Measurements from ENCODE around the gene KLF14. TPM values are rescaled to one million over a fixed set of nuclear protein-coding genes. Genes with fewer than 3 reads are reported as not detected.

Gene KLF14
- total and polyA plus RNA-seq, 2 of the 4 experiments (the other 2 are of a cell fraction): 0.05 TPM; not detected in 1

- POLR2A ChIA-PET (ENCODE audit: unreplicated experiment): no interaction called here
- intact Hi-C loops (cut with micrococcal nuclease): no loop called here
- Histone ChIP-seq H3K36me3 (ENCODE audit: control insufficient read depth, insufficient read depth, low read length) (no peaks in the 10 kb centered on the region), H2AK5ac (ENCODE audit: low read depth, low read length) (no peak overlapping the region), H2AK9ac (replicated peaks; ENCODE audit: low read depth, low read length, poor library complexity) (no peak overlapping the region), H3K4me3 (ENCODE audit: insufficient read depth, low read depth, low read length) (no peak overlapping the region), H3K23ac (ENCODE audit: low read depth, low read length) (no peak overlapping the region), H3K9me1 (ENCODE audit: insufficient read depth, low read length) (no peaks in the 10 kb centered on the region), H3K27me3 (ENCODE audit: control insufficient read depth, insufficient read depth, low read length) (peaks cover 8% of the 10 kb centered on the region), H3K56ac (ENCODE audit: extremely low read depth, insufficient read depth, low read length) (no peak overlapping the region), H2BK5ac (ENCODE audit: low read depth, low read length, poor library complexity, severe bottlenecking) (no peak overlapping the region), H3K4me1 (ENCODE audit: control insufficient read depth, insufficient read depth, low read length) (no peaks in the 10 kb centered on the region), H3K9ac (ENCODE audit: low read depth, low read length) (no peak overlapping the region), H2BK120ac (ENCODE audit: low read depth, low read length) (no peak overlapping the region), H4K5ac (ENCODE audit: low read depth, low read length) (no peak overlapping the region), H3K4me2 (ENCODE audit: low read depth, low read length) (no peak overlapping the region), H3K14ac (replicated peaks; ENCODE audit: low read depth, low read length) (no peak overlapping the region), H3K4ac (ENCODE audit: low read depth, low read length) (no peak overlapping the region), H2BK20ac (ENCODE audit: low read depth, low read length) (no peak overlapping the region), H3K79me1 (ENCODE audit: low read depth in 1 of 2, low read length in 2 of 2) (no peaks in the 10 kb centered on the region), H2BK15ac (ENCODE audit: low read depth, low read length) (no peak overlapping the region), H4K8ac (ENCODE audit: low read depth in 2 of 2, low read length in 2 of 2) (no peak overlapping the region), H2AFZ (replicated peaks; ENCODE audit: low read length, poor library complexity) (no peak overlapping the region), H4K20me1 (ENCODE audit: insufficient read depth, low read length) (no peaks in the 10 kb centered on the region), H4K91ac (ENCODE audit: insufficient read depth, low read depth, low read length) (no peak overlapping the region), H3K27ac (ENCODE audit: insufficient read depth, low read length) (no peak overlapping the region), H3K18ac (ENCODE audit: low read depth, low read length) (no peak overlapping the region), H3K9me3 (ENCODE audit: control insufficient read depth, insufficient read depth, low read length) (no peaks in the 10 kb centered on the region)
- no TSS peak for BruUV-seq (replicated peaks)
- dilution Hi-C loops (cut with HindIII; ENCODE audit: low sequenced_read_pairs, unreplicated experiment): no loop called here
- in situ Hi-C loops (cut with MboI; ENCODE audit: low sequenced_read_pairs): no loop called here
- TF ChIP-seq RAD21 (IDR thresholded peaks at IDR 0.05; ENCODE audit: low read length): no peak
- no peak for TF ChIP-seq CHD1 (IDR thresholded peaks at IDR 0.05; ENCODE audit: low read depth, low read length)
- TF ChIP-seq CTCF (conservative IDR thresholded peaks at IDR 0.05; ENCODE audit: low read depth, low read length): no peak
- no peak for TF ChIP-seq CEBPB (IDR thresholded peaks at IDR 0.05; ENCODE audit: low read depth, low read length)
- TF ChIP-seq FOS (IDR thresholded peaks at IDR 0.05; ENCODE audit: low read depth, low read length): no peak
- no peak for TF ChIP-seq NFE2L2 (IDR thresholded peaks at IDR 0.05; ENCODE audit: low read depth, low read length)
- ATAC-seq (ENCODE audit: low read depth): no peak
- DNase-seq: no peak
- CTCF ChIA-PET: no interaction called here
- no CpG with 5 or more reads among the region's 2 CpGs for WGBS, 2 experiments (ENCODE audit: extremely low coverage in 2 of 2, insufficient read length in 1 of 2)
Measured at GRCh38 chr7:130701650-130702049, 32.4 kb downstream of the KLF14 start.
